ELF-1 (cell line): Measurements from ENCODE around the gene PTEN.
A peak's percentile ranks its signal among the peaks of the same experiment; 100 is the strongest.
"Not testable (repeated sequence)": the region's sequence is repeated elsewhere in the genome, so short reads cannot be mapped to it uniquely, and the experiment has no call there.

Experiments used
- DNase-seq: peaks from one replicate; pipeline ENCODE4 v3.0.0-alpha.2; 2016; ENCODE audit warnings: low read depth, low spot score

PTEN gene

DNA sequence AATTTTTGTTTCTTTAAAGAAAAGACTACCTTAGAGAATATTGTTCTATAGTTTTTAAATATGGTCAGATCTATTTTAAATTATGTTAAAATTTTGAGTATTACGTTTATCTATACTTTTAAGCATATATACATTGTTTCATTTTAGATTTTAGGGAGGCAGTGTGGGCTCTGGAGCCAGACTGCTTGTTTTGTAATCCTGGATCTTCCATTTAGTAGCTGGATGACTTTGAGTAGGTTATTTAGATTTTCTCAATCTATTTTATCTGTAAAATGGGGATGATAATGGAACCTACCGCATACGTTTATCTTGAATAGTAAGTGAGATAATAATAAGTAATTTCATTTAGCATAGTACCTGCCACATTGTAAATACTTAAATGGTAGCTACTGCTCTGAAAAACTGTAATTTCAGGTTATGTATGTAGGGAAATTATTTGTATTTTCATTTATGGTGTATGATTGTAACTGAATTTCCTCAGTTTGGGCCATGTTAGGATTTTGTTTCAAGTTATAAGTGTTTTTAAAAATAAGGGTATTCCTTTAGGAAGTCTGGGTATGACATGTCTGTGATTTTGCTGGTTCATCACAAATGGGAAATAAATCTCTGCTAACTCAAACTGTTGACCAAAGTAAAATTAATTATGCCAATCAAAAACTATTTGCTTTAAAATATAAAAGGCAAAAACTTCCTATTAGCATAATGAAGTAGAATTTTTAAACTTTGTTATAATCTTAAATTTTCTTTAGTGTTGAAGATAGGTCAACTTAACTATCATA, 6.5 kb downstream of the PTEN start:
- DNase-seq: no peak

DNA sequence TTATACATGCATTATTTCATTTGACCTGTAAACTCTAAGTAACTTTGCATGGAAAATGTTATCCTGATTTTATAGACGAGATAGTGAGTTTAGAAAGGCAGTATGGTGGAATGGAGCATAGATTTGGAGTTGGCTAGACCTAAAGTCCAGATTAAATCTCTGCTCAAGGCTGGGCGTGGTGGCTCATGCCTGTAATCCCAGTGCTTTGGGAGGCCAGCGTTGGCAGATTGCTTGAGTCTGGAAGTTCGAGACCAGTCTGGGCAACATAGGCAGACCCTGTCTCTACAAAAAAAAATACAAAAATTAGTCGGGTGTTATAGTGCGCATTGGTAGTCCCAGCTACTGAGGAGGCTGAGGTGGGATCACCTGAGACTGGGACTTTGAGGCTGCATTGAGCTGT, 9.4 kb downstream of the PTEN start:
- DNase-seq: no peak

DNA sequence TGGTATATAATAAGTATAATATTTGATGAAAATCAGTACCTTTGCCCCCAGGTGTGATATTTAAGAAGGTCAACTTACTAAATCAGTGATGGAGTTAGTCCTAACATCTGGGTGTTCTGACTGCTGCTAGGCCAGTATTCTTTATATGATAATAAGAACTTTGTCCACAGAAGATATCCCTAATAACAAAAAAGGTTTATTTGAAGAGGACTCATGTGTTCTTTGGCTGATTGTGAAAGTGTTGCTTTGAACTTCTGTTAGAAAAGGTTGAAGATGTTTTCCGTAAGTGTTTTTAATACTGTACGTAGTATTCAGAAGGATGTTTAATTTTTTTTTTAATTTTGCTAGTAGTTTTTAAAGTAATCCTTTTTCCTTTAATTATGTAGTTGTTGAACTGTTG, 10.2 kb downstream of the PTEN start:
- DNase-seq: no peak

DNA sequence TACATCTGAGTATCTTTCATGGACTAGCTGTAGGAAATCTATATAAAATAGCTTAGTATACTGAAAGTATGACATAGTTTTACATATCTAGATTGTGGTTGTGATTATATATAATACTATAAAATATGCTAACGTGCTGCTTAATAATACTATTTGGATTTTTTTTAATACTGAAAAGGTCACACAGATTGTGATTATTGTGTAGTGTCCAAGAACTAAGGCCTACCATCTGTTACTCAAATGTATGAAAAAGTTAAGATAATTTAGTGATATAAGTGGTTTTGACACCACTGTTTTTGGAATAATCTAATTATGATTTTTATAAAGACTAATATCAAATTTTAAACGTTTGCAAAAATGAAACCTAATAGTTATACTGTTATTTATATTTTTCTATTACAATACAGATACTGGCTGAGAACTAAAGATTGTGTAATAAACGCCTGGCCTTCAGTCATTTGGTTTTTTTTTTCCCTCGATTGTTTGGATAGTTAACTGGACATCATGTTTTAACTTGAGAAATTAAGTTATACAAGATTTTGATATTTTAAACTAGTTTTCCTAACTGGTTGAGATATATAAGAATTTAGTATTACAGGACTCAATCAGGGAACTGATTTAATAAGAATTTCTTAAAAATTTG, 12.6 kb downstream of the PTEN start:
- no peak for DNase-seq

DNA sequence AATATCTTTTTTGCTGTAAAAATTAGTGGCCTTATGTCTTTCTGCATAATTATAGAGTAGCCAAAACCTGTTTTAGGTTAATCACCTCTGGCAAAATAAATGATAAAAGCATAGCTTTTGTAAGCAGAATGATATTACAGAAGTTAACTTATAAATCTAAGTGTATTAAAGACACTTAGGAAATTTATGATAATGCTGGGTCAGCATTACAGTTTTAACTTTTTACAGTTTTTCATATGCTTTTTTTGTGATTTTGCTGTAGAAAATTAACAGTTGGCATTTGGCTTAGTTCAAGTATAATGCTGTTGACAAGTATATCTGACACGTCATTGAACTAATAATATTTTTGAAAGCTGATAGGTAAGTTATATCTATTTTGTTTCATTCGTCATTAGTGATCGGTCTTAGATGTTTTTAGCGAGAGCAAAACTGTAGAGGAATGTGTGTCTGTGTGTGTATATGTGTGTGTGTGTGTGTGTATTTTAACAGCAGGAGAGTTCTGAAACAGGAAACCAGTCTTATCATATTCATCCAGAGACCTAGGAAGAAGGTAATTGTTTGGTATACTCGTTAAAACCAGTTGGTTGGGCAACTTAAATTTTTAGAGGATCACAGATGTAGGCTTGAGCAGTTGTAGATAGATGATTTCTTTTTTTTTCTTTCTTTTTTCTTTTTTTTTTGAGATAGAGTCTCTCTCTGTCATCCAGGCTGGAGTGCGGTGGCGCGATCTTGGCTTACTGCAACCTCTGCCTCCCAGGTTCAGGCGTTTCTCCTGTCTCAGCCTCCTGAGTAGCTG, 15.4 kb downstream of the PTEN start:
- no peak for DNase-seq

DNA sequence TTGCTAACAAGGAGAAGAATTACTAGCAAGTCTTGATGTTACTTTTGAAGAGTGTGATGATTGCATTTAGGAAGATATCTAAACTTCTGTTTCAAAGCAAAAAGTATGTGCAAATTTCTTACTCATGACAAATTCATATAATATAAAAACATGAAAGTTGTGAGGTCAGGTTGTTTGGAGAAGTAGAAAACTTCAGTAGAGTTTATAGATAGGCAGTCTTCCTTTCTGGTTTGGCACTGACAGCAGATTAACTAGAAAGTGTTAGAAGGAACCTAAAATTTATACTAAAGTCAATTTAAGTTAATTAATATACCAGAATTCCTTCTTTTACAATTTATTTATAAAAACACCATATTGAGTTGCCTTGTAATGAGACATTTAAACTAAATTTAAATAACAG, 16.9 kb downstream of the PTEN start:
- DNase-seq: no peak

DNA sequence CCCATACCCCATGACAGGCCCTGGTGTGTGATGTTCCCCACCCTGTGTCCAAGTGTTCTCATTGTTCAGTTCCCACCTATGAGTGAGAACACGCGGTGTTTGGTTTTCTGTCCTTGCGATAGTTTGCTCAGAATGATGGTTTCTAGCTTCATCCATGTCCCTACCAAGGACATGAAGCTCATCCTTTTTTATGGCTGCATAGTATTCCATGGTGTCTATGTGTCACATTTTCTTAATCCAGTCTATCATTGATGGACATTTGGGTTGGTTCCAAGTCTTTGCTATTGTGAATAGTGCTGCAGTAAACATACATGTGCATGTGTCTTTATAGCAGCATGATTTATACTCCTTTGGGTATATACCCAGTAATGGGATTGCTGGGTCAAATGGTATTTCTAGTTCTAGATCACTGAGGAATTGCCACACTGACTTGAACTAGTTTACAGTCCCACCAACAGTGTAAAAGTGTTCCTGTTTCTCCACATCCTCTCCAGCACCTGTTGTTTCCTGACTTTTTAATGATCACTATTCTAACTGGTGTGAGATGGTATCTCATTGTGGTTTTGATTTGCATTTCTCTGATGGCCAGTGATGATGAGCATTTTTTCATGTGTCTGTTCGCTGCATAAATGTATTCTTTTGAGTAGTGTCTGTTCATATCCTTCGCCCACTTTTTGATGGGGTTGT, 18.1 kb downstream of the PTEN start:
- not testable (repeated sequence) for DNase-seq

DNA sequence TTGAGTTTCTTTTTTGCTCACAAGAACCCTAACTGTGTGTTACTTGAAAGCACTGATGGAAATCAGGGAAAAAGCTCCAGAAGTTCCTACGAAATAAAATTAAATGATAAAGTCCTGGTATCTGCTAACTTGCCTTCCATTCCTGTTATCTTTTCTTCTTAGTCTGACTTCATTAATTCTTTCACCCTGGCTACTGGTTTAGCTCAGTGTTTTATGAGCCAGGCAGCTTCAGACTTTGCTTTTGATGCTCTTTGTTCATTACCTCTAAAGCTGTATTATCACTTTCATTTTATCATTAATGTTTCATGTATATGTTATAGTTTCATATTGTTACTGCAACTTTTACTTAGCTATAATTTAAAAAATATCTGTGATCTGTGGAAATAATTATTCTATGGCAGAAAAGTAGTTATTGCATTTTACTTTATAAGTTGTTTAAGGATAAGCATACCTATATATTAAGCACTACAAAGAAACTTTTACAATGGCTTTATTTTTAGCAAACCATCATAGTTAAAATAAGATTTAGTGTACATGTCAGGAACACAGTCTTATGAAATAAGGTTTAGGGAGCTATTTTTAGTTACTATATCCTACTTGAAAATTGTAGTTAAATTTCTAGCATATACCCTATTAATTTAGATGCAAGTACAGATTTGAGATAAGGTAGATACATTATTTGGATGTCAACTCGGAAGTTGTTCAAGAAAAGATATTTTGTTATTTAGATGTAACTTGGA, 19.3 kb downstream of the PTEN start:
- DNase-seq: no peak

GRCh38 chr10:87886635-87887034, 23.2 kb downstream of the PTEN start:
- DNase-seq: no peak

DNA sequence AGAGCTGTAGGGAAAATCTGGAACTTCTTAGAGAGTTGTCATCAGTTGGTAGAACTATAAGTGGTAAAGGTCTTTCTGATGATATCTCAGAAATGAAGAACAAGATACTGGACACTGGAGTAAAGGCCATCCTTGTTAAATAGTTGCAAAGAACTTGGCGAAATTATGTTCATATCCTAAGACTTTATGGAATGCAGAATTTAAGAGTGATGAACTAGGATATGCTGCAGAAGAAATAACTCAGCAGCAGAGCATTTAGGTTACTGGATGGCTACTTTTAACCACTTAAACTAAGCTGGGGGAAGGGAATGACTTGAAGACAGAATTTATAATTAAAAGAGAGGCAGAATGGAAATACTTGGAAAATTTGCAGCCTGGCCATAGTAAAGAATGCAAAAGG, 23.7 kb downstream of the PTEN start:
- no peak for DNase-seq

- no peak for DNase-seq
These were observed 24.3 kb downstream of the PTEN start for GRCh38 chr10:87887548-87888289.

DNA sequence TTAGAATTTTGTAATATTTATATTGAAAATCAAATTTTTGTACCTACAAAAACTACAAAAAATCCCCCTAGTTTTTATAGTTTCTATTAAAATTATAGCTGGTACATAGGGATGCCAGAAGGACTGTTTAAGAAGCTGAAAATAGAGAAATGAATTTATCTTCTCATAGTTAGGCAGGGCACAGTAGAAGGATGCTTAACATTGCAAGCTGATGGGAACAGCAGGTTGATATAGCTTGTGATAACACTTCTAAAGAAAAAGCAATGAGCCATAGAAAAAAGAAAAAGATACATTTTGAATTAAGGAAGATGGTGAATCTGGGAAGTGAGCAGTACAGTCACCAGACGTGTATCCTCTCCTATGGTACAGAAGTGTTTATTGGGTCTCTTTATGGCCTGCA, 32.0 kb downstream of the PTEN start:
- DNase-seq: no peak

GRCh38 chr10:87896216-87896615, 32.8 kb downstream of the PTEN start:
- DNase-seq: no peak

DNA sequence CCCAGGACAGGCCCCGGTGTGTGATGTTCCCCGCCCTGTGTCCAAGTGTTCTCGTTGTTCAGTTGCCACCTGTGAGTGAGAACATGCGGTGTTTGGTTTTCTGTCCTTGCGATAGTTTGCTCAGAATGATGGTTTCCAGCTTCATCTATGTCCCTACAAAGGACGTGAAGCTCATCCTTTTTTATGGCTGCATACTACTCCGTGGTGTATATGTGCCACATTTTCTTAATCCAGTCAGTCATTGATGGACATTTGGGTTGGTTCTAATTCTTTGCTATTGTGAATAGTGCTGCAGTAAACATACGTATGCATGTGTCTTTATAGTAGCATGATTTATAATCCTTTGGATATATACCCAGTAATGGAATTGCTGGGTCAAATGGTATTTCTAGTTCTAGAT, 34.5 kb downstream of the PTEN start:
- DNase-seq: not testable (repeated sequence)

DNA sequence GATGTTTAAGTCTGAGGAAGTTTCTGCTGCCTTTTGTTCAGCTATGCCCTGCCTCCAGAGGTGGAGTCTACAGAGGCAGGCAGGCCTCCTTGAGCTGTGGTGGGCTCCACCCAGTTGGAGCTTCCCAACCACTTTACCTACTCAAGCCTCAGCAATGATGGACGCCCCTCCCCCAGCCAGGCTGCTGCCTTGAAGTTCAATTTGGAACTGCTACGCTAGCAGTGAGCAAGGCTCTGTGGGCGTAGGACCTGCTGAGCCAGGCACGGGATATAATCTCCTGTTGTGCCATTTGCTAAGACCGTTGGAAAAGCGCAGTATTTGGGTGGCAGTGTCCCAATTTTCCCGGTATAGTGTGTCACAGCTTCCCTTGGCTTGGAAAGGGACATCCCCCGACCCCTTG, 40.0 kb downstream of the PTEN start:
- DNase-seq: not testable (repeated sequence)

DNA sequence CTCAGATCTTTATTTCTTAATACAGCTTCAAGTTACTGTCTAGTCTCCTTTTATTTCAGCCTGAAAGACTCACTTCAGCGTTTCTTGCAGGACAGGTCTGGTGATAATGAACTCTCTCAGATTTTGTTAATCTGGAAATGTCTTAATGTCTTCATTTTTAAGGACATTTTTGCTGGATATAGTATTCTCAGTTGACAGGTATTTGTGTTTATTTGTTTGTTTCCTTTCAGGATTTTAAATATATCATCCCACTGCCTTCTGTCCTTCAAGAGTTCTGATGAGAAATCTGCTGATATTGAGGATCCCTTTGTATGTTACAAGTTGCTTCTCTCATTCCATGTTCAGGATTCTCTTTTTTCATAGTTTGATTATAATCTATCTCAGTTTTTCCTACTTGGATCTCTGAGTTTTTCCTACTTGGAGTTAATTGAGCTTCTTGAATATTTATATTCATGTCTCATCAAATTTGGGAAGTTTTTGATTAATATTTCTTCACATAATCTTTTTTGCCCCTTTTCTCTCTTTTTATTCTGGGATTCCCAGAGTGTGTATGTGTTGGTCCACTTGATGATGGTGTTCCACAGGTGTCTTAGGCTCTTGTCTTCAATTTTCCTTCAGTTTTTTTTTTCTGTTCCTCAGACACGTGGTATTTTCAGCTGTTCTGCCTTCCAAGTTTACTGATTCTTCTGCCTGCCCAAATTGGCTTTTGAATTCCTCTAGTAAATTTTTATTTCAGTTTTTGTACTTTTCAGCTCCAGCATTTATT, 49.9 kb downstream of the PTEN start:
- no peak for DNase-seq

DNA sequence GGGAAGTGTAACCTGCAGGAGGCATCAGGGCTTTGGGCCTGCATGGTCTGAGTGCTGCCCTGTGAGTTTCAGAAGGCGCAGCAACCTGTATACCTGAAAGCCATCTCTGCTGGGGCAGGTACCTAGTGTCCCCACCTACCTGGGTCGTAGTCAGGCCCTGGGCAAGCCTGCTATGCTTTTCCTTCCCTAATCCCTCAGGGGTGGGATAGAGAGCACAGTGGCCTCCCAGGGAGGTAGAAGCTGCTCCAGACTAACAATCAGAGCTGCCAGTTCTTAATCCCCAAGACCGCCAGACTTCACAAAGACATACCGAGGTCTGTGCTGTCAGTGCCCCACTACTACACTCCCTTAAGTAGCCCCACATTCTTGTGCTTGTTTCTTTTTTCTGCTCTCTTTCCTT, 52.0 kb downstream of the PTEN start:
- peak; percentile 83 for DNase-seq

DNA sequence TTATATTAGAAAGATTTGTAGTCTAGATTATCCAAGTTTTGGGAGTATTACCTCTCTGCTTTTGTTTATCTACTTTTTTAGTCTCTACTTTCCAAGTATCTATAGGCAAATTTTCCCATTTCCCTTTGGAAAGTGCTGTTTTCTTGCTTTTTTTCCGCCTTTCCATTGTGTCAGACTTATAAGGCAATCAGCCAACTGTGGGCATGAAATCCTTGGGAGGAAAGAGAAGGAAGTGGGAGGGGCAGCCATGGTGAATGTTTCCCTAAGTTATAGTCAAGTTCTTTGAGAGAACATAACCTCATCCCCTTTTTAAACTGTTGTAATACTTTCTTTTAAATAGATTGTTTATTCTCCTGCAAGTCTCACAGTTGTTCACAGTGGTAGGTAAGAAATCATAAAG, 52.6 kb downstream of the PTEN start:
- no peak for DNase-seq

DNA sequence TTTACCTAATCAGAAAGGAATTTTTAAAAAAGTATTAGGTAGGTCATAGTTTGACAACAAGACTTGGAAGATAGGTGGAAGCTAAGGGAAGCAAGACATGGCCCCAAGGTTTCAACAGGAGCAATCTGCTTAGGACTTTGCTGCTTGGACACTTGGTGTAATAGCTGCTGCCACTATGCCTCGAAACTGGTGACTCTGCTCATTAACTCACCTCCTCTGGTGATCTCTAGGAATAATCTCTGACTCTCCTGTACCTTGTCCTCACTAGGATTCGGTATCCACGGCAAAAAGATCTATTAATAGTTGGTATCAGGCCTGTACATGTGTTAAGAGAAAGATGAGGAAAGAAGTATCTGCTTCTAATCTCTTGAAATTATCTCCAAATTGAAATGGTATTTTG, 53.1 kb downstream of the PTEN start:
- DNase-seq: no peak
